Measurements from ENCODE around the gene MEAF6.

MEAF6 gene

GRCh38 chr1:37473431-37474045, 41.0 kb downstream of the MEAF6 start:
- DNase-seq (ENCODE audit: low read depth) = no peak

GRCh38 chr1:37472994-37473393, 41.6 kb downstream of the MEAF6 start:
- DNase-seq (ENCODE audit: low read depth) = no peak

- no peak for DNase-seq (ENCODE audit: low read depth)
These were observed 42.3 kb downstream of the MEAF6 start for GRCh38 chr1:37472281-37472680.

GRCh38 chr1:37471345-37472231, 43.0 kb downstream of the MEAF6 start:
- no peak for DNase-seq (ENCODE audit: low read depth)

GRCh38 chr1:37469386-37469785, 45.2 kb downstream of the MEAF6 start:
- DNase-seq (ENCODE audit: low read depth) = no peak

GRCh38 chr1:37468037-37468436, 46.5 kb downstream of the MEAF6 start:
- DNase-seq (ENCODE audit: low read depth) = no peak

GRCh38 chr1:37465593-37466517, 48.7 kb downstream of the MEAF6 start:
- DNase-seq (ENCODE audit: low read depth) = no peak

- no peak for DNase-seq (ENCODE audit: low read depth)
These were observed 50.1 kb downstream of the MEAF6 start for GRCh38 chr1:37464443-37464842.

- DNase-seq (ENCODE audit: low read depth) = no peak
These were observed 52.7 kb downstream of the MEAF6 start for GRCh38 chr1:37461698-37462436.

- DNase-seq (ENCODE audit: low read depth) = no peak
These were observed 56.0 kb downstream of the MEAF6 start for GRCh38 chr1:37458551-37458950.

GRCh38 chr1:37456614-37457013, 58.0 kb downstream of the MEAF6 start:
- no peak for DNase-seq (ENCODE audit: low read depth)

- no peak for DNase-seq (ENCODE audit: low read depth)
These were observed 59.0 kb downstream of the MEAF6 start for GRCh38 chr1:37455516-37455915.

- DNase-seq (ENCODE audit: low read depth) = no peak
These were observed 60.9 kb downstream of the MEAF6 start for GRCh38 chr1:37453647-37454046.

- no peak for DNase-seq (ENCODE audit: low read depth)
These were observed 62.1 kb downstream of the MEAF6 start for GRCh38 chr1:37452416-37452815.

- DNase-seq (ENCODE audit: low read depth) = peak; percentile 41
These were observed 64.6 kb downstream of the MEAF6 start for GRCh38 chr1:37449936-37450335.

- DNase-seq (ENCODE audit: low read depth) = no peak
These were observed 65.7 kb downstream of the MEAF6 start for GRCh38 chr1:37448691-37449417.

- no peak for DNase-seq (ENCODE audit: low read depth)
These were observed 66.4 kb downstream of the MEAF6 start for GRCh38 chr1:37448185-37448584.

- no peak for DNase-seq (ENCODE audit: low read depth)
These were observed 67.7 kb downstream of the MEAF6 start for GRCh38 chr1:37446874-37447273.

- DNase-seq (ENCODE audit: low read depth) = no peak
These were observed 71.9 kb downstream of the MEAF6 start for GRCh38 chr1:37442644-37443043.

All from stimulated activated CD4-positive, alpha-beta T cell treated with anti-CD3 and anti-CD28 coated beads, Interleukin-2, amount 100 ng/mL, for 4 hours (primary cell).